Measurements from ENCODE around the gene LRFN2.

Gene LRFN2

GRCh38 chr6:40484066-40484465, 103.1 kb downstream of the LRFN2 start:
- Histone ChIP-seq H3K4me3 (ENCODE audit: extremely low read depth, insufficient read depth, low read length, poor library complexity, severe bottlenecking) (no peak overlapping the region), H3K9me3 (ENCODE audit: control insufficient read depth, low read length) (no peaks in the 10 kb centered on the region), H3K27ac (ENCODE audit: low read depth, low read length, severe bottlenecking) (no peak overlapping the region), H3K4me1 (ENCODE audit: control insufficient read depth, insufficient read depth, low read length, poor library complexity, severe bottlenecking) (no peaks in the 10 kb centered on the region), H3K36me3 (ENCODE audit: control insufficient read depth, insufficient read depth, low read length) (no peaks in the 10 kb centered on the region)
- WGBS, 2 experiments (ENCODE audit: insufficient coverage in 2 of 2): 91 to 92% methylated on average over 6 to 7 of the region's 7 CpGs

- peaks cover 4% of the 10 kb centered on the region for H3K4me1 ChIP-seq (ENCODE audit: control insufficient read depth, insufficient read depth, low read length, poor library complexity, severe bottlenecking)
- H3K27ac ChIP-seq (ENCODE audit: low read depth, low read length, severe bottlenecking): no peak overlapping the region
- no peak overlapping the region for H3K4me3 ChIP-seq (ENCODE audit: extremely low read depth, insufficient read depth, low read length, poor library complexity, severe bottlenecking)
- H3K9me3 ChIP-seq (ENCODE audit: control insufficient read depth, low read length): no peaks in the 10 kb centered on the region
- 83 to 86% methylated on average over 4 of the region's 7 CpGs for WGBS, 2 experiments (ENCODE audit: insufficient coverage in 2 of 2)
- H3K36me3 ChIP-seq (ENCODE audit: control insufficient read depth, insufficient read depth, low read length): no peaks in the 10 kb centered on the region
These were observed 104.6 kb downstream of the LRFN2 start for GRCh38 chr6:40482532-40482931.

GRCh38 chr6:40480678-40481077, 106.5 kb downstream of the LRFN2 start:
- H3K4me1 ChIP-seq (ENCODE audit: control insufficient read depth, insufficient read depth, low read length, poor library complexity, severe bottlenecking): peaks cover 9% of the 10 kb centered on the region
- H3K9me3 ChIP-seq (ENCODE audit: control insufficient read depth, low read length): no peaks in the 10 kb centered on the region
- no peak overlapping the region for H3K4me3 ChIP-seq (ENCODE audit: extremely low read depth, insufficient read depth, low read length, poor library complexity, severe bottlenecking)
- no peaks in the 10 kb centered on the region for H3K36me3 ChIP-seq (ENCODE audit: control insufficient read depth, insufficient read depth, low read length)
- H3K27ac ChIP-seq (ENCODE audit: low read depth, low read length, severe bottlenecking): no peak overlapping the region
- 100% methylated on average over 2 of the region's 2 CpGs; no CpG with 5 or more reads in 1 of the 2 experiments for WGBS, 2 experiments (ENCODE audit: insufficient coverage in 2 of 2)

- 91 to 95% methylated on average over 2 to 3 of the region's 7 CpGs for WGBS, 2 experiments (ENCODE audit: insufficient coverage in 2 of 2)
- peaks cover 9% of the 10 kb centered on the region for H3K4me1 ChIP-seq (ENCODE audit: control insufficient read depth, insufficient read depth, low read length, poor library complexity, severe bottlenecking)
- H3K4me3 ChIP-seq (ENCODE audit: extremely low read depth, insufficient read depth, low read length, poor library complexity, severe bottlenecking): no peak overlapping the region
- no peak overlapping the region for H3K27ac ChIP-seq (ENCODE audit: low read depth, low read length, severe bottlenecking)
- no peaks in the 10 kb centered on the region for H3K36me3 ChIP-seq (ENCODE audit: control insufficient read depth, insufficient read depth, low read length)
- H3K9me3 ChIP-seq (ENCODE audit: control insufficient read depth, low read length): no peaks in the 10 kb centered on the region
These were observed 107.5 kb downstream of the LRFN2 start for GRCh38 chr6:40479706-40480105.

GRCh38 chr6:40477246-40478126, 109.7 kb downstream of the LRFN2 start:
- 40 to 42% methylated on average over 15 to 17 of the region's 19 CpGs for WGBS, 2 experiments (ENCODE audit: insufficient coverage in 2 of 2)
- no peaks in the 10 kb centered on the region for H3K36me3 ChIP-seq (ENCODE audit: control insufficient read depth, insufficient read depth, low read length)
- H3K27ac ChIP-seq (ENCODE audit: low read depth, low read length, severe bottlenecking): peak overlapping the region; percentile 29
- no peak overlapping the region for H3K4me3 ChIP-seq (ENCODE audit: extremely low read depth, insufficient read depth, low read length, poor library complexity, severe bottlenecking)
- H3K4me1 ChIP-seq (ENCODE audit: control insufficient read depth, insufficient read depth, low read length, poor library complexity, severe bottlenecking): peaks cover 9% of the 10 kb centered on the region
- H3K9me3 ChIP-seq (ENCODE audit: control insufficient read depth, low read length): no peaks in the 10 kb centered on the region

- H3K27ac ChIP-seq (ENCODE audit: low read depth, low read length, severe bottlenecking): no peak overlapping the region
These were observed 110.5 kb downstream of the LRFN2 start for GRCh38 chr6:40476673-40477072.

GRCh38 chr6:40474937-40475336, 112.2 kb downstream of the LRFN2 start:
- H3K4me3 ChIP-seq (ENCODE audit: extremely low read depth, insufficient read depth, low read length, poor library complexity, severe bottlenecking): no peak overlapping the region
- H3K9me3 ChIP-seq (ENCODE audit: control insufficient read depth, low read length): no peaks in the 10 kb centered on the region
- no peak overlapping the region for H3K27ac ChIP-seq (ENCODE audit: low read depth, low read length, severe bottlenecking)
- peaks cover 9% of the 10 kb centered on the region for H3K4me1 ChIP-seq (ENCODE audit: control insufficient read depth, insufficient read depth, low read length, poor library complexity, severe bottlenecking)
- no peaks in the 10 kb centered on the region for H3K36me3 ChIP-seq (ENCODE audit: control insufficient read depth, insufficient read depth, low read length)
- WGBS, 2 experiments (ENCODE audit: insufficient coverage in 2 of 2): 67 to 94% methylated on average over 1 to 3 of the region's 3 CpGs

More at GRCh38 chr6:40476673-40477072, 110.5 kb downstream of the LRFN2 start:
- WGBS, 2 experiments (ENCODE audit: insufficient coverage in 2 of 2): 93 to 98% methylated on average over 6 of the region's 6 CpGs
- no peaks in the 10 kb centered on the region for H3K36me3 ChIP-seq (ENCODE audit: control insufficient read depth, insufficient read depth, low read length)
- peaks cover 9% of the 10 kb centered on the region for H3K4me1 ChIP-seq (ENCODE audit: control insufficient read depth, insufficient read depth, low read length, poor library complexity, severe bottlenecking)
- H3K4me3 ChIP-seq (ENCODE audit: extremely low read depth, insufficient read depth, low read length, poor library complexity, severe bottlenecking): no peak overlapping the region
- no peaks in the 10 kb centered on the region for H3K9me3 ChIP-seq (ENCODE audit: control insufficient read depth, low read length)

- Histone ChIP-seq H3K9me3 (ENCODE audit: control insufficient read depth, low read length) (no peaks in the 10 kb centered on the region), H3K27ac (ENCODE audit: low read depth, low read length, severe bottlenecking) (no peak overlapping the region), H3K4me1 (ENCODE audit: control insufficient read depth, insufficient read depth, low read length, poor library complexity, severe bottlenecking) (peaks cover 9% of the 10 kb centered on the region), H3K4me3 (ENCODE audit: extremely low read depth, insufficient read depth, low read length, poor library complexity, severe bottlenecking) (no peak overlapping the region), H3K36me3 (ENCODE audit: control insufficient read depth, insufficient read depth, low read length) (no peaks in the 10 kb centered on the region)
- whole genome bisulfite sequencing, 2 experiments (ENCODE audit: insufficient coverage in 2 of 2): 91 to 96% methylated on average over 4 to 6 of the region's 6 CpGs
These were observed 114.1 kb downstream of the LRFN2 start for GRCh38 chr6:40473026-40473425.

- no peaks in the 10 kb centered on the region for H3K9me3 ChIP-seq (ENCODE audit: control insufficient read depth, low read length)
- H3K27ac ChIP-seq (ENCODE audit: low read depth, low read length, severe bottlenecking): no peak overlapping the region
- H3K36me3 ChIP-seq (ENCODE audit: control insufficient read depth, insufficient read depth, low read length): no peaks in the 10 kb centered on the region
- H3K4me3 ChIP-seq (ENCODE audit: extremely low read depth, insufficient read depth, low read length, poor library complexity, severe bottlenecking): no peak overlapping the region
- WGBS, 2 experiments (ENCODE audit: insufficient coverage in 2 of 2): 79 to 82% methylated on average over 5 of the region's 5 CpGs
- H3K4me1 ChIP-seq (ENCODE audit: control insufficient read depth, insufficient read depth, low read length, poor library complexity, severe bottlenecking): peaks cover 4% of the 10 kb centered on the region
These were observed 114.8 kb downstream of the LRFN2 start for GRCh38 chr6:40472353-40472752.

- no peak overlapping the region for H3K27ac ChIP-seq (ENCODE audit: low read depth, low read length, severe bottlenecking)
- no peaks in the 10 kb centered on the region for H3K36me3 ChIP-seq (ENCODE audit: control insufficient read depth, insufficient read depth, low read length)
- H3K4me3 ChIP-seq (ENCODE audit: extremely low read depth, insufficient read depth, low read length, poor library complexity, severe bottlenecking): no peak overlapping the region
- no peaks in the 10 kb centered on the region for H3K9me3 ChIP-seq (ENCODE audit: control insufficient read depth, low read length)
- H3K4me1 ChIP-seq (ENCODE audit: control insufficient read depth, insufficient read depth, low read length, poor library complexity, severe bottlenecking): no peaks in the 10 kb centered on the region
- 67 to 90% methylated on average over 1 to 2 of the region's 4 CpGs for WGBS, 2 experiments (ENCODE audit: insufficient coverage in 2 of 2)
These were observed 115.9 kb downstream of the LRFN2 start for GRCh38 chr6:40471243-40471642.

GRCh38 chr6:40469323-40469722, 117.8 kb downstream of the LRFN2 start:
- H3K27ac ChIP-seq (ENCODE audit: low read depth, low read length, severe bottlenecking): no peak overlapping the region
- no peaks in the 10 kb centered on the region for H3K9me3 ChIP-seq (ENCODE audit: control insufficient read depth, low read length)
- no peak overlapping the region for H3K4me3 ChIP-seq (ENCODE audit: extremely low read depth, insufficient read depth, low read length, poor library complexity, severe bottlenecking)
- no peaks in the 10 kb centered on the region for H3K4me1 ChIP-seq (ENCODE audit: control insufficient read depth, insufficient read depth, low read length, poor library complexity, severe bottlenecking)
- WGBS, 2 experiments (ENCODE audit: insufficient coverage in 2 of 2): 100% methylated on average over 1 to 3 of the region's 3 CpGs
- no peaks in the 10 kb centered on the region for H3K36me3 ChIP-seq (ENCODE audit: control insufficient read depth, insufficient read depth, low read length)
